ENCODE results near the gene JUNB. TPM values are rescaled to one million over a fixed set of nuclear protein-coding genes. Genes with fewer than 3 reads are reported as not detected.

The JUNB gene
- total and polyA plus RNA-seq, 2 of the 13 experiments (the other 11 are each of a cell fraction or from before 2014, with no cell fraction given), result 7.7 to 8.2 TPM

GRCh38 chr19:12757544-12758274 lies 33.6 kb upstream of the JUNB start (continued):
- TF ChIP-seq ZFP91 (CRISPR knock-in tag; IDR thresholded peaks at IDR 0.05; ENCODE audit: borderline replicate concordance) (peak; percentile 70; the same call in 1 of the 2 replicates), SETDB1 (CRISPR knock-in tag; IDR thresholded peaks at IDR 0.05; ENCODE audit: borderline replicate concordance) (no peak), FOXJ3 (CRISPR knock-in tag; IDR thresholded peaks at IDR 0.05; ENCODE audit: borderline replicate concordance) (no peak), MED8 (CRISPR knock-in tag; IDR thresholded peaks at IDR 0.05; ENCODE audit: insufficient replicate concordance) (no peak), MTF1 (CRISPR knock-in tag; IDR thresholded peaks at IDR 0.05) (no peak), FIP1L1 (IDR thresholded peaks at IDR 0.05; ENCODE audit: borderline replicate concordance, insufficient read depth, low read depth, low read length) (no peak), ZNF800 (CRISPR knock-in tag; IDR thresholded peaks at IDR 0.05) (no peak), ZNF20 (CRISPR knock-in tag; IDR thresholded peaks at IDR 0.05) (no peak), RXRB (CRISPR knock-in tag; IDR thresholded peaks at IDR 0.05; ENCODE audit: borderline replicate concordance) (no peak), ZNF501 (CRISPR knock-in tag; IDR thresholded peaks at IDR 0.05) (peak; percentile 77; the same call in 1 of the 2 replicates), HDAC6 (IDR thresholded peaks at IDR 0.05; ENCODE audit: low read depth, low read length) (no peak), ZFP90 (CRISPR knock-in tag; IDR thresholded peaks at IDR 0.05; ENCODE audit: borderline replicate concordance) (no peak), EHMT2 (IDR thresholded peaks at IDR 0.05; ENCODE audit: borderline replicate concordance, low read depth, low read length) (no peak), SKIL (CRISPR knock-in tag; IDR thresholded peaks at IDR 0.05; ENCODE audit: borderline replicate concordance) (no peak), IRF9 (CRISPR knock-in tag; IDR thresholded peaks at IDR 0.05; ENCODE audit: borderline replicate concordance) (no peak), NR0B2 (CRISPR knock-in tag; IDR thresholded peaks at IDR 0.05) (no peak), ZNF775 (CRISPR knock-in tag; IDR thresholded peaks at IDR 0.05; ENCODE audit: borderline replicate concordance) (no peak), ZFY (CRISPR knock-in tag; IDR thresholded peaks at IDR 0.05) (peak; percentile 61), ZNF558 (CRISPR knock-in tag; IDR thresholded peaks at IDR 0.05; ENCODE audit: borderline replicate concordance) (no peak), ZNF235 (CRISPR knock-in tag; IDR thresholded peaks at IDR 0.05; ENCODE audit: borderline replicate concordance) (0 out of 2 replicates have a peak, but pooled peaks have one; percentile 46)

Measured in HepG2 (cell line).